ENCODE data around the gene KLHL29.
"Not testable (repeated sequence)": the region's sequence is repeated elsewhere in the genome, so short reads cannot be mapped to it uniquely, and the experiment has no call there.

Gene KLHL29

DNA sequence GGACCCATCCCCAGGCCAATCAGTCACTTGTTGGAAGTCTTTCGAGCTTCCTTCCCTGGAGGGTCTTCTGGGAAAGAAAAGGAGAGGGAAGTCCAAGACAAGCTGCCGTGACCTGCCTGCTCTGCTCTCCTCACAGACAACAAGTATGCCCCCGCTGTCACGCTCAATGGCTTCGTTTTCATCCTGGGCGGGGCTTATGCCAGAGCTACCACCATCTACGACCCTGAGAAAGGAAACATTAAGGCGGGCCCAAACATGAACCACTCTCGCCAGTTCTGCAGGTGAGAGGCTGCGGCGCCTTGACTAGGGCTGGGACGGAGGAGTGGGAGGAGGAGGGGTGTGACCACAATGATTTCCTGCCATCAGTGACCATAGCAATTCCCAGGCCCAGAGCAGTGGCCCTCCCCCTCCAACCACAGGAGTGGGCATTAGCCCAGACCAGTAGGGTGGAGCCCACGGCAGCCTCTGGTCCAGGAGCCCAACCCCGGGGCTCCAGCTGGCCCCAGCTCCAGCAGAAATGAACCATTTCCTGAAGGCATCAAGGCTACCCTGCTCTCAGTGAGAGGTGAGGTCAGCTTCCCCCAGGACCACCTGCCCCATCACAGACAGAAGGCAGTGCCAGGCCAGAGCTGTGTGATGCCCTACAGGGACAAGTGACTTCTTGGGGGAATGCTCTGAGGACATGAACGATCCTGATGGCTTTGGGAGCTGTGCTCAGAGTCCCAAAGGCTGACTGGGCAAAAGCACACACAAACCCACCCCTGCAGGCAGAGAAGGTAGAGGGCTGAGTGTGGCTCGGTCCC, 318.8 kb downstream of the KLHL29 start:
- DNase-seq, result no peak

DNA sequence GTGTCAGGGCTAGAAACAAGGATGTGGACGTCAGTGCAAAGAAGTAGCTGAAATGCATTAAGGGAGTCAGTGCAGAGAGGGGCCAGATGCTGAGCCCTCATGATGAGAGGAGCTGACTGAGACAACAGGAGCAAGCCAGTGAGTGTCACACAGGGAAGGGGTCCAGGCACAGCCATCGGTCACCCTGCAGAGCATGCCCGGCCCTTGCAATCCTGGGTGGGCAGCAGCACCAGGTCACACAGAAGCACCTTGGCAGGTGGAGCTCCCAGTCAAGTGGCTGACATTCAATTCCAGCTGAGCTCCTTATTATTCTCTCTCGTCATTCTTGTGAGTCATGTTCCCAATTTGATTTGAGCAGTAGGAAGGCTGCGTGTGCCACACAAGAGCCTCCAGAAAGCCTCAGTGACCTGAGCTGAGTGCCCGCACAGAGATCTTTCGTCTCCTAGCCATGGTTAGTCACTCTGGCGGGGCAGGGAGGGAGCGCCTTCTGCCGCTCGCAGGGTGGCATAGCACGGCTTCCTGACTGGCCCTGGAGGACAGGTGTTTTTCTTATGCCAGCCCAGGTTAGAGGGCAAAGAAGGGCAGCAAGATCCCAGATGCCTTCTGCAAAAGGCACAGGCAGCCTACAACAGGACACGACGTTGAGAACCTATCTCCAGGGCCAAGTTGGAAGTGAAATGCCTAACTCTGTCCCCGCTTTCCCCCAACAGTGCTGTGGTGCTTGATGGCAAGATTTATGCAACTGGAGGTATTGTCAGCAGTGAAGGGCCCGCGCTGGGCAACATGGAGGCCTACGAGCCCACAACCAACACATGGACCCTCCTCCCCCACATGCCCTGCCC, 321.0 kb downstream of the KLHL29 start:
- no peak for DNase-seq

DNA sequence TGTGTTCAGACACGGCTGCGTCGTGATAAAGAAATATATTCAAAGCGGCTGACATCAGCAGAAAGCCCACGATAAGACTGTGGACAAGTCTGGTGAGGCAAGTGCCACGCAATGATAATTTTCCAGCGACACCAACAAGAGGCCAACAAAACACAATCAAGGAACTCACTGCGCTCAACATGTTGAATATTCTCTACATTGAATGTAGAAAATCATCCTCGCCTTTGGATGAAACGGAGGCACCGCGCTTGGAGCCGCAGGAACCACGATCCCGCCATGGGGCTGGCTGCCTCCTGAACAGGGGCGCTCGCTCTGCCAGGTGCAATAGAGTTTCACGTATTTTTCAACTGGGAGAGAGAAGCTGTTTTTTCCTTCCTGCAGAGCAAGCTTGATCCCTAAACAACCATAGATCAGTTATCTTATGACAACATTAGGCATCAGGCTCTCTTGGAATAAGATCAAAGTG, 321.7 kb downstream of the KLHL29 start:
- no peak for DNase-seq

DNA sequence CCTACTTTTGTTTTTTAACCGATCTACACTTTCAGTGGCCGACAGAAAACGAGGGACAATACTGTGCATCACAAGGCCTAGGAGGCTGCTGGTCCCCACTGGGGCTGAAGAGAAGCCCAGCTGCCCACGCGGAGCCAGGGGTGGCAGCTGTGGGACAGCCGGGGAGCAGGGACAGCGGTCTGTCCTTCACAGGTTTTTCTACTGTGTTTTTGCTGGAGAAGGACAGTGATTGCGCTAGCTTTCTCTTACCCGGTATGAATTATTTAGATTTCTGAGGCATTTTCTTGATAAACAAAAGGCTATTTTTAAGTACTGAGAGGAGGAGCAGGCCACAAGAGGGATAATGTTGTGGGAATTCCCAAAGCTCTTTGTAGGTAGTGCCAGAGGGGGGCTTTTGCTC, 322.1 kb downstream of the KLHL29 start:
- no peak for DNase-seq

DNA sequence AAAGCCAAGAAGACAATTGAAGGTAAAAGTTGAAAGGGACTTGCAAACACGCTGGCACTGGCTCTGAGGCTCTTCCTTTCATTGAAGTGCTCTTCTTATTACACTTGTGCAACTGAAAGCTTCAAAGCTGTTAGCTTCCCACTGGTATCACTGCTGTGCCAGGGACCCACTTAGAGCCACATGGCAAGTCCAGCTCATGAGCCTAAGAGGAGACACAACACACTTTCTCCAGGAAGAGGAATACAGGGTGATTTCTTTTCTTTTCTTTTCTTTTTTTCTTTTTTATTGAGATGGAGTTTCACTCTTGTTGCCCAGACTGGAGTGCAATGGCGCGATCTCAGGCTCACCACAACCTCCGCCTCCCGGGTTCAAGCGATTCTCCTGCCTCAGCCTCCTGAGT, 323.8 kb downstream of the KLHL29 start:
- DNase-seq, result no peak

DNA sequence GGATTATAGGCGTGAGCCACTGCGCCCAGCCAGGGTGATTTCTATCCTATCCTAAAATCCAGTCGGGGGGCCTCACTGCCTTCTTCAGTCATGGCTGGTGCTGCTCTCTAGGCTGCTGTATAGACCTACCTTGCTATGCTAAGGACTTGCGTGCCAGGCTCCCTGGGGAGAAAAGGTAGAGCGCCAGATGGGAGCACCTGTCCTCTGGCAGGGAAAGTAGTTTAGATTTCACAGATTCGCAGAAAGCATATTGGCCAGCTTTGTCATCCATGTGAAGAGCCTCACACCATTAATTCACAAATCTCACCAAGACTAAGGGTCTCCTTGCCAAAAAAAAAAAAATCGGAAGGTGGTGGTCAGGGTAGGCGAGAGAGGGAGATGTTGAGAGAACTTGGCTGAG, 324.3 kb downstream of the KLHL29 start:
- no peak for DNase-seq

DNA sequence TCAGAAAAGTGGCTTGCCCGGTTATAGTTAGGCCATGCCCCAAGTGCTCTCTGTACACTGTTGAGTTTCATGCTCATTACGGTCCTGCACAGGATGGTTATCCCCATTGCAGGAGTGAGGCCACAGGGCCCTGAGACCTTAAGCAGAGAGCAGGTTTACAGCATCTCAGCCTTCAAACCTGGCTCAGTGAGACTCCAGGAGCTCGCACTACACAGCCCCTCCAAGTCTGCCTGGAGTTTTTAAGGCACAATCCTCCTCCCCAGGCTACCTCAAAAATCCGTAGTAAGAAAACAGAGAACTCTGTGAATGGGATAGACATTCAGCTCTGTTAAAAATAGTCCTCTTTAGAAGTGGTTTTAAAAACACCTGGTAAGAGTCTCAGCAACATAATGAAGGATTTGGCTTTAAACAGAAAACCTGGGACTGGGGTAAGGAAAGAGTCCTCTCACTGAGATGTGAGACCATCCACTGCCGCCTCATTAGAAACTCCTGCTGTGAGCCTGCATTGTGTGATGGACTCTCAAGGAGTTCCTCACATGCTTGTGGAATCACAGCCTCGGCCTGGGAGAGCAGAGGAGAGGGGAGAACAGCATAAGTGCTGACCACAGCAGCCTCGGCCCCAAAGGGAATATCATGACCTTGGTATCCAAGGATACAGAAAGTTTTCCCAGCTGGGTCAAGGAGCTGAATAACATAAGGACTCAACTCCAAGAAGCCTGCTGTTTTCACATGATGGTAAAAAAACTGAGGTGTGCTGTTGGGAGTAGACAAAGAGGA, 327.2 kb downstream of the KLHL29 start:
- no peak for DNase-seq

DNA sequence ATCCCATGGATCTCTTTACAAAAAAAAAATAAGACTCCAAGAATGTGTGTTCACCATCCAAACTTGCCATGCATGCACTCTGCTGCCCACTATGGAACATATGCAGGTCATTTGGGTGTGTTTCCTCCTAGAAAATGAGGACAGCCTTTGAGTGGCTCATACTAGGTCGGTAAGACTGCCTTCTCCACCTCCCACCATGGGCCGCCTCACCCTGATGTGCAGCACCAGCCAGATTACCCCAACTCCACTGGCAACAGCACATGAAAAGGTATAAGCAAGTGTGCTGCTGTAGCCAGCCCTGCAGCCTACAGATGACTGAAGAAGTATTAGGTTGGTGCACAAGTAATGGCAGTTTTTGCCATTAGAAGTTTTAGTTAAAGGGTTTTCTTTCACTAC, 327.8 kb downstream of the KLHL29 start:
- no peak for DNase-seq

DNA sequence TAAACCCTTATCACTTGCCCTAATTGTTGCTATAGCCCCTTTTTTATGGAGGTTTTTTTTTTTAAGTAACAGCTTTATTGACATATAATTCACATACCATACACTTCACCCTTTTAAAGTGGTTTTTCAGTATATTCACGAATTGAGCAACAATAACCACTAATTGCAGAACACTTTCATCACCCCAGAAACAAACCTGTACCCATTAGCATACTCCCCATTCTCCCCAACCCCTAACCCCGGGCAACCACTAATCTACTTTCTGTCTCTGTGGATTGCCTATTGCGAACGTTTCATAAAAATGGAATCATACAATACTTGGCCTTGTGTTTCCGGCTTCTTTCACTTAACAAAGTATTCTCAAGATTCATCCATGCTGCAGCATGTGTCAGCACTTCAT, 328.4 kb downstream of the KLHL29 start:
- no peak for DNase-seq

DNA sequence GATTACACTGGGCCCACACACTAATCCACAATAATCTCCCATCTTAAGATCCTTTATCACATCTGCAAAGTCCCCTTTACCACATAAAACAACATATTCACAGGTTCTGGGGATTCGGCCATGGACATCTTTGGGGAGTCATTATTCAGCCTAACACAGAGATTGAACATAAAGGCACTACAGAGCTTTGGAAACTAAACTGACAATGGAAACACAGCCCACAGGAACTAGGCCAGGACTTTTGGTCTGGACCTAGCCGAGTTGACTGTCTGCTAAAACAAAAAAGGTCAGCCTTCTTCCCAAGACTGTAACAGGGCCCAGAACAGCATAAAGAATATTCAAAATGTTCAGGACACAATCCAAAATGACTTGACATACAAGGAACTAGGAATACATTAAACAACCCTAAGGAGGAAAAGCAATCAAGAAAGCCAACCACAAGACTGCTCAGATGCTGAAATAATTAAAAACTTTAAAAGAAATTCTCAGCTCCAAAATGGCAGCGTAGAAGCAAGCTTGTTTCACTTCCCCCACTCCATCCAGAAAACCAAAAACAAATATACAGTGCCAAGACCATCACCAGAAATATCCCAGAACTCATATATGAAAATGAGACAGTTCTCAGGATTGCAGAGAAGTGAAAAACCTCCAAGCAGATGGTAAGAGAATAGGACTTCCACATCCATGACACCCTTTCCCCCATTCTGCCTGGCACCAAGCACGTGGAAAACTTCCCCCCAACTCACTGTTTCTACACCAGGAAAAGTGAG, 334.1 kb downstream of the KLHL29 start:
- DNase-seq, result no peak

DNA sequence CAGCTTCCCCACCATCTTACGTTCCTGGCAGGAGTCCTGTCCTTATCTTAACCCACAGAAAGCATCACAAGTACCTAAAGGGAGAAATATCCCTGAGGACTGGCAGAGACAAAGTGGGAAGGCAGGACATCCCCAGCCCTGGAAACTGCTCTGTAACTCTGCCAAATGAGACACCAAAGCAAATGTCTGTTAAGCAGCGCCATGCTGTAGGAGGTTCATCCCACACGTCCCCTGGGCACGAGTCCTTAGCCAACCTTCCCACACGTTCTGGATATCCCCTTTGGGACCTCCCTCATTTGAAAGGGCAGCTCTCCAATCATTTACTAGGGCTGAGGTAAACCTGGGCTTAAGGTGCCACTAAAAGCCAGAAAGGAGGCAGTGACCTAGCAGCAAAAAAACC, 334.7 kb downstream of the KLHL29 start:
- DNase-seq, result no peak

DNA sequence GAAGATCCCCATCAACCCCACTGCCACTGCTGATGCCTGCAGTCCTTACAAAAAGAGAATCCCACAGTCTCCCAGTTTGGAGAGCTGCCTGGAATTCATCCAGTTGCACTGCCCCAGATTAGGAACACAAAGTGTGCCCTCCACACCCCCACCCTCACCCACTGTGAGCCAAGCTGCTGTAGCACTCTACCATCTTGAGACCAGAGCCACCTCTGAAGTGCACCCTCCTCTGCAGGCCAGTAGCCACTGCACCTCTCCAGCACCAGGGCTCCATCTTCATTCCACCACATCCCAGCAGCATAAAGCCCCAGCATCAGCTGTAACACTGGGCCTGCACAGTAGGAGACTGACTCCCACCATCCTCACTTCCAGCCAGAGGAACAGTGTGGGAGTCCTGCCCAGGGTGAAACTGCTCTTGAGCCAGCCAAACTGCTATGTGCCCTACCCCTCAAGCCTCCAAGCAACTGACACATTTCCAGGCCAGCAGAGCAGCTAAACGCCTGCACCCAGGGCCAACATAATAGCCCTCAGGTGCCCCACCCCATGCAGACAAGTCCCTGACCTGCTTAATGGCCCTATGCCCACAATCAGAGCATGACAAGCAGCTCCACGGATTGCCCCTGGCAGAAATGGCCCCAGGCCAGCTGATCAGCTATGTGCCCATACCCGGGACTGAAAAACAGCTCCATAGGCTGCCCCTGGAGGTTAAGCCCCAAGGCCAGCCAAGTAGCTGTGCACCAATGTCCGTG, 335.9 kb downstream of the KLHL29 start:
- no peak for DNase-seq

DNA sequence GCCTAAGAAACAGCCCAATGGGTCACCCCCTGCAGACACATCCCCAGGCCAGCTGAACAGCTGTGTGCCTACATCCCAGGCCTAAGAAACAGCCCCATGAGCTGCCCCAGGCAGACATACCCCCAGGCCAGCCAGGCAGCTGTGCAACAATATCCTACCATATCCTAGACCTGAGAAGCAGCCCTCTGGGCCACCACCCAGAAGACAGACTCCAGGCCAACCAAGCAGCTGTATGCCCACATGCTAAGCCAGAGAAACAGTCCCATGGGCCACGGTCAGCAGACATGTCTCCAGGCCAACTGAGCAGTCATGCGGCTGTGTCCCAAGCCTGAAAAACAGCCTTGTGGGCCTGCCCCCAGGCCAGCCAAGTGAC, 336.5 kb downstream of the KLHL29 start:
- no peak for DNase-seq

DNA sequence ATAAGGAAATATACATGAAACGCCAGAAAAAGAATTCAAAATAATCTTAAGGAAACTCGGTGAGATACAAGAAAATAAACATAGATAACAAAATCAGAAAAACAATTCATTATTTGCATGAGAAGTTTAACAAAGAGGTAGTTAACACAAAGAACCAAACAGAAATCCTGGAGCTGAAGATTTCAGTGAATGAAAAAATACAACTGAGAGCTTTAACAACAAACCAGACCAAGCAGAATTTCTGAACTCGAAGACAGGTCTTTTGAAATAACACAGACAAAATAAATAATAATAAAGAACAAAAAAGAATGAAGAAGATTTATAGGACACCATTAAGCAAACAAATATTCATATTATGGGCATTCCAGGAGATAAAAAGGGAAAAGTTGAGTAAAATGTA, 337.3 kb downstream of the KLHL29 start:
- no peak for DNase-seq

DNA sequence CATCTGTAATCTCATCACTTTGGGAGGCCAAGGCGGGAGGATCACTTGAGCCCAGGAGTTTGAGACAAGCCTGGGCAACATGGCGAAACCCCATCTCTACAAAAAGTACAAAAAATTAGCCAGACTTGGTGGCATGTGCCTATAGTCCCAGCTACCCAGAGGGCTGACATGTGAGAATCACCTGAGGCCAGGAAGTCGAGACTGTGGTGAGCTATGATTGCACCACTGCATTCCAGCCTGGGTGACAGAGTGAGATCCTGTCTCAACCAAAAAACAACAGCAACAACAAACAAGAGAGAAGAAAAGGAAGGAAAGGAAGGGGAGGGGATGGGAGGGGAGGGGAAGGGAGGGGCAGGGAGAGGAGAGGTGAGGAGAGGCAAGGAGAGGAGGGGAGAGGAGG, 338.1 kb downstream of the KLHL29 start:
- not testable (repeated sequence) for DNase-seq

DNA sequence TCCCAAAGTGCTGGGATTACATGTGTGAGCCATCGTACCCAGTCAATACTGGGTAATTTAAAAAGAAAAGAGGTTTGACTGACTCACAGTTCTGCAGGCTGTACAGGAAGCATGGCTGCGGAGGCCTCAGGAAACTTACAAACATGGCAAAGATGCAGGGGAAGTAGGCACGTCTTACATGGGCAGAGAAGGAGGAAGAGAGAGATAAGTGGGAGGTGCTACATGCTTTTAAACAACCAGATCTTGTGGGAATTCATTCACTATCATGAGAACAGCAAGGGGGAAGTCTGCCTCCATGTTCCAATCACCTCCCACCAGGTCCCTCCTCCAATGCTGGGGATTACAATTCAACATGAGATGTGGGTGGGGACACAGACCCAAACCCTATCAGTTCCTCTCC, 349.4 kb downstream of the KLHL29 start:
- no peak for DNase-seq

DNA sequence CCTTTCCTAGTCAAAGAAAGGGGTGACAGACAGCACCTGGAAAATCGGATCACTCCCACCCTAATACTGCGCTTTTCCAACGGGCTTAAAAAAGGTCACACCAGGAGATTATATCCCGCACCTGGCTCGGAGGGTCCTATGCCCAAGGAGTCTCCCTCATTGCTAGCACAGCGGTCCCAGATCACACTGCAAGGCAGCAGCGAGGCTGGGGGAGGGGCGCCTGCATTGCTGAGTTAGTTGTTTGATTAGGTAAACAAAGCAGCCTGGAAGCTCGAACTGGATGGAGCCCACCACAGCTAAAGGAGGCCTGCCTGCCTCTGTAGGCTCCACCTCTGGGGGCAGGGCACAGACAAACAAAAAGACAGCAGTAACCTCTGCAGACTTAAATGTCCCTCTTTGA, 351.8 kb downstream of the KLHL29 start:
- DNase-seq, result not testable (repeated sequence)

DNA sequence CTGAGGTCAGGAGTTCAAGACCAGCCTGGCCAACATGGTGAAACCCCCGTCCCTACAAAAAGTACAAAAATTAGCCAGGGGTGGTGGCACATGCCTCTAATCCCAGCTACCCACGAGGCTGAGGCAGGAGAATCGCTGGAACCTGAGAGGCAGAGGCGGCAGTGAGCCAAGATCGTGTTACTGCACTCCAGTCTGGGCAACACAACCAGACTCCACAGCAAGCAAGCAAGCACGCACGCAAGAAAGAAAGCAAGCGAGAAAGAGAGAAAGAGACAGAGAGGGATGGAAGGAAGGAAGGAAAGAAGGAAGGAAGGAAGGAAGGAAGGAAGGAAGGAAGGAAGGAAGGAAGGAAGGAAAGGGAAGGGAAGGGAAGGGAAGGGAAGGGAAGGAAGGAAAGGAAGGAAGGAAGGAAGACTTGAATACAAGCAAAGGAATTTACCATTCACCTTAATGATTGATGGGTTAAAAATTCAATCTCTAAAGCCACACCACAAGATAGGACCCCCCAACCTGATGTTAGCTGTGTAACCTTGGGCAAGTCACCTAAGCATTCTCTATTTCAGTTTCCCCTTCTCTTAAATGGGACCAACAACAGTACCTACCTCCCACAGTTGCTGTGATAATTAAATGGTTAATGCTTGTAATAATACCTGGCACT, 360.2 kb downstream of the KLHL29 start:
- DNase-seq, result no peak

DNA sequence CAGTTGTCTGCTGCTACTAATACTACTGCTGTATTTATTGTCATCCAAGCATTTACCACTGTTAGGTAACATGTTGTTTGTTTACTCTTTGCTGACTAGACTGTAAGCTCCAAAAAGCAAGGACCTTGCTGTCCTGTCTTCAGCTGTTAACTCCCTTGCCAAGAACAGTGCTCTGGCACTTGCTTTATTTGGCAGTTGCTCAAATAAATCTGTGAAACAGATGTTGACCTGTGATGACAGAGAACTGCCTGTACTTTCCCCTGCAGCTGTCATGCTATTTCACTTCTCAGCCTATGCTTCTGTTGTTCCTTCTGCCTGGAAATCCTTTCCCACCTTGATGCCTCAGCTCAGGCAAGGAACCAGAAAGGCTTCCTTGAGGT, 360.7 kb downstream of the KLHL29 start:
- no peak for DNase-seq

DNA sequence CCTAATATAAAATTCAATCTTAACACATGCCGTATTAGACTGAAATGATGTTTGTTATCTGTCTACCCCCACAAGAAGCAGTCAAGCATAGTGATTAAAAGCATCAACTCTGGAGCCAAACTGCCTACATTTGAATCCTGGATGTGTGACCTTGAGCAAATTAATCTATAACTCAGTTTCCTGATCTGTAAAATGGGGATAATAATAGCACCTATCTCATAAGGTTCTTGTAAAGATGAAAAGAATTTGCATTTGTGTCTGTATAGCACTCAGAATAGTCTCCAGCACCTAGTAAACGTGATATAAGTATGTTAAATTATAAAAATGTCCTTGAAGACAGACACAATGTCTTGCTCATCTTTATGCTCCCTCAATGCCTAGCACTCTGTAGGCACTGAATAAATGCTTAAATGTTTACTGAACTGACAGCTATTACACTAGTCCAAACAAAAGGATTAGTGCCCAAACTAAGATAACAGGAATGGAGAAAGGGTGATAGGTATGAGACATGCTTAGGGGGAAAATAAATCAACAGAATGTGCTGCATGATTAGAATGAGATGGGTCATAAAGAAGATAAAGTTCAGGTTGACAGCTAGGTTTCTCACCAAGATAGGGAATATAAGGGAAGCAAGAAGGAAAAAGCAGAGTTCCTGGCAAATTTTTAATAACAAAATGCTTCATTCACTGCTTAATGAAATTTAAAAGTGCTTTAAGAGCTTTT, 361.3 kb downstream of the KLHL29 start:
- no peak for DNase-seq
